ENCODE results near the gene FHL2.

FHL2 gene

DNA sequence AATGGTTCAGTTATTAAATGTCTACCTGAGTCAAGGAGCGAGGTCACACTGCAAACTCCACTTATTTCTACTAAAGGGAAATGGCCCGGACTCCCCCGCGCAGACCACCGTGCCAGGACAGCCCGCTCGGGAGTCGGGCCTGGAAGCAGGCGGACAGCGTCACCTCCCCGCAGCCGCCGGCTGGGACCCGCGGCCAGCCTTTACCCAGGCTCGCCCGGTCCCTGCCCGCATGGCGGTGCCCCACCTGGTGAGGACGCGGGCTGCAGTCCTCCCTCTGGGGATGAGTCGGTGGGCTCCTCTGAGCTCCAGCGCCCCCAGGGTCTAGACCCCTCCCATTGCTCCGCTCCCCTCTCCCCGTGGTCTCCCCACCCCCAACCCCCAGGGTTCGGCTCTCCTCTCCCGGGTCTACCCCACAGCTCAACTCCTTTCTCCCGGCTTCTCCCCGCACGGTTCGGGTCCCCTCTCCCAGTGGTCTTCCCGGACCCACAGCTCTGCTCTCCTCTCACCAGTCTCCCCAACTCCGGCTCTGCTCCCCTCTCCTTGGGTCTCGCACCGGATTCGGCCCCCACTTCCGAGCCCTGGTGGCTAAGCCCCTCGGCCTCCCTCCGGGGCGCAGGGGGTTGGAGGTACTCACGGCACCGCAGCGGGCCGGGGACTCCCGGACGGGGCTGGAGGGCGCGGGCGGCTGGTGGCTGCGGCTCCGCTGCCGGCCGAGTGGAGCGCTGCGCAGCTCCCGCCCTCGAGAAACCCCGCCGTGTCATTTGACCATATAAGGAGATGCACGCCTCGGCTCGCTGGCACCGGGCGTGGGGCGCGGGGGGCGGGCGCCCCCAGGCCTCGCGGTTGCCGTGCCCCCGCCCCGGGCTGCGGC is at the start of gene FHL2:
Gene FHL2 (minus strand): TSS at position 716 of the 871 bp plus-strand sequence. CDS start 12,535 bp downstream, outside the sequence.
- Histone ChIP-seq H3K4me3 (peak within 1 kb of the TSS; percentile 43 to 81 (median 74)), H3K27ac (peak within 1 kb of the TSS; percentile 56 to 98 (median 93))

DNA sequence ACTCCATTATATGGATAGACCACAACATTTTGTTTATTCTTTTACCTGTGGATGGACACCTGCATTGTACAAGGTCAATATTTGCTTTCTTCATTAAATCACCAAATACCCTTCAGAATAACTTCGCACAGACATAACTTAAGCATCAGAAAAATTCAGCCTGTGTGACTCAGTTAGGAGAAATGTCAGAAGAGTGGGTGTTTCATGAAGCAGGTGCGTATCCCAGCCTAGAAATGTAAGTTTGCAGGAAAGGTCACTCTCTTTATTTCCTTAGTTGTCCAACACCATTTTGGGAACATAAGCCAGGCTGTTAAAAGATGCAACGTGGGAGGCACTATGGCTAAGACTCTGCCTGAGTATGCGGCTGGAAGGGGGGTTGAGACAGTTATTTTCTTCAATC is 48.6 kb upstream of the FHL2 start:
- no peak overlapping the region for H3K4me3 ChIP-seq
- no peak overlapping the region for H3K27ac ChIP-seq

GRCh38 chr2:105446501-105446900 is 47.6 kb upstream of the FHL2 start:
- no peak overlapping the region for H3K27ac ChIP-seq

GRCh38 chr2:105445976-105446375 is 47.1 kb upstream of the FHL2 start:
- Histone ChIP-seq H3K4me3 (no peak overlapping the region), H3K27ac (no peak overlapping the region)

More at GRCh38 chr2:105446501-105446900, 47.6 kb upstream of the FHL2 start:
- no peak overlapping the region for H3K4me3 ChIP-seq

GRCh38 chr2:105445498-105445897 is 46.6 kb upstream of the FHL2 start:
- no peak overlapping the region for H3K27ac ChIP-seq
- no peak overlapping the region for H3K4me3 ChIP-seq

DNA sequence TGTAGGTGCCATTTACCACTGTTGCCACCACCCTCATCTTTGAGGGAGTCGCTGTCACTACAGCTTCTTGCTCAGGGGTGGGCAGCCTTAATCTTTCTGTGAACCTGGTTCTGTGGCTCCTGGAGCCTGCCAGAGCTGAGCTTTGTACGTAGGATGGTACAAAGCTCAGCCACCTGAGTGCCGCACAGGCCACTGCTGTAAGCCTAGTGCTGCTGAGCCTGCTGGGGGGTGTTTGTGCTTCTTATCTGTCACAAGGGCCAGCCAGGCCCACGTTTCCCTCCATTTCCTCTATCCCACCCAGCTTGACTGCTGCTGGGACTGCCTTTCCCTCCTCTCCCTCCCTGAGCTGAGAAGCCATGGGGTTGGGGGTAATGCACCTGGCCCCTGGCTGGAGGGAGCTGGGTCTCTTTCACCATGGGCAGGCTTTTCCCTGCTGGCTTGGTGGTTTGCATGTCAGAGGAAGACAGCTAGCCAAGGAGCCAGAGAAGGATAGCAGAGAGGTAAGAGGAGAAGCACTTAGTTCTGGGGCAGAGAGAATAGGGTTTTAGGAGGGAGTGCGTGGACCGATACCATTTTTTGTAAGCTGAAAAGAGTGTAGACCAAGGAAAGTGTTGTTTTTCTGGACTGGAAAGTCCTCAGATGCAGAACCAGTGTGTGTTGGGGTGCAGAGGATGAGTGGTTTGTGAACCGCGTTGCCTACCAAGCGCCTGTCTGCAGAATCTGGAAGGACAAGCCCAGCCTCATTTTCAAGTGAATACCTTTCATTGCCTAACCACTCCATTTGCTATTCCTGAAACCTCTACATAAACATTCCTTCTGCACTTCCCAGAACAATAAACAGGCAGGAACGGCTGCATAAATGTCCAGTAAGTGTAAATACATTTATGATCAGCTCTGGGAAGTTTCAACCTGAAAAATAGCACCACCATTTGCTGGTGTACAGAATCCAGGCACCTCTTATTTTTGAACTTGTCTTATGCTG is 45.1 kb upstream of the FHL2 start:
- H3K4me3 ChIP-seq = no peak overlapping the region

DNA sequence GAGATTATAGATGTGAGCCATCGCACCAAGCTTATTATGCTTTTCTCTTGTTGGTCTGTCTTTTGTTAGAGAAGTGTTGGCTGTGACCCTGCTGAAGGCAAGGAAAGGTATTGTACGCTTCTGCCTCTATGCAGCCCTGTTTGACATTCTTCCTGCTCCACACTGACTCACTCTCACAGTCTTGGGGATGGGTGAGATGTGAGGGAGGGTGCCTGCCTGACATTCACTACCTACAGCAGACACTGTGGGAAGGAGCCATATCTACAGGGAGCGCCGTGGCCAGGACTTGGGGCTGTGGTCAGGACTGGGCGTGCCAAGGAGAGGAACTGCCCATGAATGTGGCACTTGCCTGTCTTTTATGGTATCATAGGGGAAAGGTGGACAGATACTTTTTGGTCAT is 43.9 kb upstream of the FHL2 start:
- Histone ChIP-seq H3K4me3 (no peak overlapping the region), H3K27ac (no peak overlapping the region)

More for the DNA sequence above, 45.1 kb upstream of the FHL2 start:
- peak overlapping the region in 1 of 21 experiments; percentile 11 for H3K27ac ChIP-seq

DNA sequence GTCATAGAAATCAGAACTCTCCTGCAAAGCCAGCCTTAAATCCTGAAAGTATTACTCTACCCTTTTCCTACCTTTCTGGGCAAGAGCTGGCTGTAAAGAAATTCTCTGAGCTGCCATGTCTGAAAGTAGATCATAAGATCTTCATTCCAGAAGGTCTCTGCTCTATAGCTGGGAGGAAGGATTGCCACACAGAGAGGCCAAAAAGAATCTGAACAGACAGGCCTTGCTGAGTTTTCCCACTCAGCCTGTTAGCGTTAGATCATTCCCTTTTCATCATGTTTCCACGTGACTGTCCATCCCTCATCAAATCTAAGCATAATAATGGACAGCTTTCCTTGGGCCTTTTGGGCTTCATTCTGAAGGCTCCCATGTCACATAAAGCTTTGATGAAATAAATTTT is 43.2 kb upstream of the FHL2 start:
- H3K27ac ChIP-seq = no peak overlapping the region

GRCh38 chr2:105439141-105439540 is 40.3 kb upstream of the FHL2 start:
- H3K4me3 ChIP-seq = no peak overlapping the region
- no peak overlapping the region for H3K27ac ChIP-seq

More for the DNA sequence above, 43.2 kb upstream of the FHL2 start:
- no peak overlapping the region for H3K4me3 ChIP-seq

DNA sequence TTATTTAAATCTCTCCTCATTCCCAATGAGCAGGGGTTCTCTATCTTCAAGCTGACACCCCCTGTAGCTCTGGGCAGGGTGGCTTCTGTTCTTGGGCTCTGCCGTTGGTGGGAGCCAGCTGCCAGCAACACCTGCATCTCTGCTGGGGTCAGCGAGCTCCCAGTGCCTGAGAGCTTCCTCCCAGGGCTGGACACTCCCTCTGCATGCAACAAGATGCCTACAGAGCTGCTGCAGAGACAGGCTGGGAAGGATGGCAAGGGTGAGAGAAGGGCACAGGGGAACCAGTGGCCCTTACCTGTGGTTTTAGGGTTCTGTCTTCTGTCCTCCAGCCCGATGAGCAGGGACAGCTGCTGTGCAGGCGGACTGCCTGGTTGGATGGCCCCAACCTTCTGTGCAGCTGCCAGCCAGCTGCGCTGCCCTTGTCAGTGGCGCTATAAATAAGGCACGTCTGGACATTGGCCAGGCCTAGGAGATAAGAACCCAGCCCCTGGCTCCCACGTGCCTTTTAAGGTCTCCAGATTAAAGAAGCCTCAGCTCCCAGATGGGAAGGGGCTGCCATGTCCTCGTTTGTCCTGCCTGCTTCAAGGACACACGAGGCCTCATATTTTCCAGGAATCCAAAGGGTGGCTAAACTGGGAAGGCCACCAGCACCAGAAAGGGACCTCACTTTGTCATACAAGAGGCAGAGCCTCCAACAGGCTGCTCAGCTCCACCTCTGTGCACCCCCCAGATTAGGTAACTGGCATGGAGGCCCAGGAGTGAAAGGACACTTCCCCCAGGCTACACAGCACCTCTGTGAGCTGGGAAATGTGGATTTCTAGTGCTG is 39.5 kb upstream of the FHL2 start:
- H3K4me3 ChIP-seq = no peak overlapping the region
- peak overlapping the region in 2 of 21 experiments; percentile 35 to 43 for H3K27ac ChIP-seq

GRCh38 chr2:105437708-105438103 is 38.9 kb upstream of the FHL2 start:
- H3K4me3 ChIP-seq = no peak overlapping the region
- no peak overlapping the region for H3K27ac ChIP-seq

DNA sequence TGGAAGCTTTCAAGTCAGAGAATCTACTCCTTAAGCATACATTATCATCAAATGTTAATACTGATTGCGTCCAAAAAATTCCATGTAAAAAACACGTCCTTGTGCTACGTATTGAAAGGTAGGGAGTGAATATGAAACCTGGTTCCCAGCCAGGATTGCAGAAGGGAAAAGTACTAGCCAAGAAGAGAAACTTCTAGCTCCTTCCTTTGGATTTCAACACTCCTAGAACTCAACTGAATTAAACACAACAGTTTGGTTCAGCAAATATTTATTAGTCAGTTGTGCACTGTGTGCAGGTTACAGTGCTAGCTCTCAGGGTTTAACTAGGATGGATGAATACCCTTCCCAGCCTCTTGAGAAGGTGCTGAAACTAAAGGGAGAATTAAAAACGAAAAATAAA is 33.9 kb upstream of the FHL2 start:
- Histone ChIP-seq H3K4me3 (no peak overlapping the region), H3K27ac (peak overlapping the region in 2 of 21 experiments; percentile 21 to 50)

DNA sequence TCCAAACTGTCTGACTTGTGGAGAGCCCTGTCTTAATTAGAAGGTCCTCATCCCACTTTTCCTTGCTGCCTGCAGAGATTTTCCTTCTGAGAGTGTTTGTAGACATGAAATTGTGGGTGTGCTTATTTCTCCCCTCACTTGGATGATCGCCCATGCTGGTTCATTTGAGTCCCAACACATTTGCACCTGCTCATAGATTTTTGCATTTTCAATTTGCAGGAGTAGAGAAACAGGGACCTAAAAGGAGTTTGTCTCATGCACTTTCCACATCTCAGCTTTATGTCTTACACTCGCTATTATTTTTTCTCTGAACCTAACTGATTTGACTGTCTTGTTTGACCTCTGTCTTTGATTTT is 33.2 kb upstream of the FHL2 start:
- peak overlapping the region in 2 of 21 experiments; percentile 19 to 50 for H3K27ac ChIP-seq
- H3K4me3 ChIP-seq = no peak overlapping the region

- H3K4me3 ChIP-seq = no peak overlapping the region
Measured at GRCh38 chr2:105431367-105432043, 32.7 kb upstream of the FHL2 start.

DNA sequence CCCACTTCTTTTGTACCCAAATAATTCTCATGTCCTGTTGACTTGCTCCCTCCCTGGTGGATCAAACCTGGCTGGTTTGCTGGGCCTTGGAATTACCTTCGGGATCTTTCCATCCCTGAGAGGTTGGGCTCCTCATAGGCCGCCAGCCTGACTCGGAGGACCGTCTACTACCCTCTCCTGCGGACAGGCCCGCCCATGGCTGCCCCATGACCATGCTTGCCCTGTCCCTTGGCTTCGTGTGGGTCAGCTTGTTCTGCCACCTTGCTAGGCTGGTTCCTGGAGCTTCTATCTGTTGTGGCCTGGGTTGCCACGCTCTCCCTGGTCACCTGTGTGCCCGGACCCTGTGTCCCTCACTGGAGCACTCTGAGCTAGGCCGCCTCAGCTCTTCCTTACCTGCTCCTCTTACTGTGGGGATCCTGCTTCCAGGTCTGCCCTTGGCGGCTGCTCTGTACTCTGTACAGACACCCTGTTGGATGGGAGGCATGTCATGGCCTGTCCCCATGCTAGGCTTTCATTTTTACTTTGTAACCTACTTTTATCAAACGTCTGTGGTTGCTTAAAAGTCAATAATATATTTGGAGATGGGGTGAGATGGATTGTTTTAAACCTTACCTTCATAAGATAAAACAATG is 29.7 kb upstream of the FHL2 start:
- H3K4me3 ChIP-seq = no peak overlapping the region
- H3K27ac ChIP-seq = peak overlapping the region in 11 of 21 experiments; percentile 1 to 86 (median 54)

More at GRCh38 chr2:105431367-105432043, 32.7 kb upstream of the FHL2 start:
- H3K27ac ChIP-seq = peak overlapping the region in 4 of 21 experiments; percentile 19 to 50 (median 34)

GRCh38 chr2:105427485-105427884 is 28.6 kb upstream of the FHL2 start:
- Histone ChIP-seq H3K27ac (peak overlapping the region in 3 of 21 experiments; percentile 44 to 86 (median 60)), H3K4me3 (no peak overlapping the region)

- H3K27ac ChIP-seq = peak overlapping the region in 1 of 21 experiments; percentile 86
- no peak overlapping the region for H3K4me3 ChIP-seq
Measured at GRCh38 chr2:105426626-105427292, 27.9 kb upstream of the FHL2 start.

Data from skin epidermis (tissue), 12 donors.